Measurements from ENCODE around the gene VSTM2L.

DNA sequence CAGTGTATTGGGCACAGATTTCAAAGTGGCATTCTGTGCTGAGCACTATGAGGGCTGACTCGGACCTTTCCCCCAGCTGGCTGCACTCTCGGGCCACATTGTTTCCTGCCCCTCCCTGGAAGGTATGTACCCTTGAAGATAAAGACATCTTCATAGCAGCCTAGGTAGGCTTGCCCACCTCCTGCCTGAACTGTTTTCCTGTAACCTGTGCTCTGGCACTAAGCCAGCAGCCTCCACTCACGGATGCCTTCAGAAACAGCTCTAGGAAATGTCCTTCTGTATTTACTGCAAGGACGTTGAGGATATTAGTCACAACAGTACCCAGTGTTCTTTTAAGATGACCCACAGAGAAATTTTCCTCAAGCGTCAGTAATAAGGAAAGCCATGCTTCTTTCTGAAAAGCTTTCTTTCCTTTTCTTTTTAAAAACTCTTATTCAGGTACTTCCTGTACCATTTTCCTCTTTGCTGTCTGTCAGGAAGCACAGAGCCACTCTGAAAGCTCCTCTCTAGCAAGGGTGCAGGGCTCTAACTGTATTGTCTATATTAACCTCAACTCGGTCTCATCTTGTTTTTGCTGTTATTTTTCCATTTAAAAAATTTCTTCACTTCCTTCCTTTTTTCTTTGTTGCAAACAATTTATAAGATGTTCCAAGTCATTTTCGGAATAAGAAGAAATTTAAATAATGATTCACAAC, 86.8 kb downstream of the VSTM2L start:
- TF ChIP-seq ZNF75A (CRISPR knock-in tag; IDR thresholded peaks at IDR 0.05) (no peak), MYC (IDR thresholded peaks at IDR 0.05; ENCODE audit: low read depth, low read length) (no peak), MYC (CRISPR knock-in tag; IDR thresholded peaks at IDR 0.05; ENCODE audit: borderline replicate concordance, low read depth) (no peak)

All from K562 (cell line).